Fibroblast of mammary gland (primary cell): ENCODE results near the gene ARHGAP33.

Experiments
- DNase-seq: peaks from one replicate; pipeline ENCODE4 v3.0.0-alpha.2; 2010; ENCODE audit warnings: low read depth
- H3K4me3 ChIP-seq: 2 replicates; pipeline ENCODE4 v1.5.1; 2011; ENCODE audit warnings: low read depth, mild to moderate bottlenecking, low read length, moderate library complexity; ENCODE audit not compliant: control insufficient read depth
- CTCF ChIP-seq: conservative IDR thresholded peaks from 2 replicates; pipeline ENCODE4 v1.5.1; 2011; ENCODE audit warnings: low read depth, low read length, inconsistent platforms; ENCODE audit not compliant: control insufficient read depth, insufficient read depth

The ARHGAP33 gene

GRCh38 chr19:35788205-35788960 is 13.0 kb downstream of the ARHGAP33 start:
- no peak overlapping the region for H3K4me3 ChIP-seq
- DNase-seq, result no peak
- TF ChIP-seq CTCF, result no peak

- no peak overlapping the region for H3K4me3 ChIP-seq
- DNase-seq, result no peak
- no peak for TF ChIP-seq CTCF
Measured at GRCh38 chr19:35789195-35789977, 14.0 kb downstream of the ARHGAP33 start.

GRCh38 chr19:35789978-35790944 is 14.9 kb downstream of the ARHGAP33 start:
- TF ChIP-seq CTCF, result no peak
- no peak for DNase-seq
- no peak overlapping the region for H3K4me3 ChIP-seq

GRCh38 chr19:35790981-35791813 is 15.8 kb downstream of the ARHGAP33 start:
- DNase-seq, result no peak
- no peak overlapping the region for H3K4me3 ChIP-seq
- peak; percentile 5 for TF ChIP-seq CTCF

GRCh38 chr19:35791814-35792279 is 16.5 kb downstream of the ARHGAP33 start:
- no peak overlapping the region for H3K4me3 ChIP-seq
- no peak for DNase-seq
- TF ChIP-seq CTCF, result no peak
